Spleen (tissue), 11 donors: Measurements from ENCODE around the gene DNAJB13. TPM values are rescaled to one million over a fixed set of nuclear protein-coding genes. Genes with fewer than 3 reads are reported as not detected.
A peak's percentile ranks its signal among the peaks of the same experiment; 100 is the strongest.

ENCODE experiments used
- DNase-seq: peaks from one replicate; pipeline ENCODE4 v3.0.0-alpha.2; 2020
- H3K27ac ChIP-seq, 8 donors: fragments of 200-600 bp; sonication (generic) in 7 of 8; 1 replicate in 4 of 8; 2 replicates in 4 of 8; pipeline versions ENCODE4 v1.5.0 to v1.8.0; 2016 to 2021; ENCODE audit warnings: inconsistent platforms in 4 of 8, mild to moderate bottlenecking in 4 of 8, moderate library complexity in 1 of 8
- H3K27me3 ChIP-seq, 7 donors: fragments of 200-600 bp; sonication (generic) in 6 of 7; replicated peaks in 1 of 7; 1 replicate in 4 of 7; 2 replicates in 3 of 7; pipeline versions ENCODE4 v1.5.0 to v1.8.0; 2016 to 2021; ENCODE audit warnings: inconsistent platforms in 3 of 7, mild to moderate bottlenecking in 1 of 7
- H3K36me3 ChIP-seq, 6 donors: fragments of 200-600 bp; sonication (generic) in 5 of 6; 1 replicate in 4 of 6; 2 replicates in 2 of 6; pipeline versions ENCODE4 v1.5.0 to v1.8.0; 2016 to 2021; ENCODE audit warnings: inconsistent platforms in 2 of 6
- H3K4me1 ChIP-seq, 6 donors: fragments of 200-600 bp; sonication (generic) in 5 of 6; 1 replicate in 3 of 6; 2 replicates in 3 of 6; pipeline versions ENCODE4 v1.5.0 to v1.8.0; 2016 to 2021; ENCODE audit warnings: inconsistent platforms in 3 of 6
- H3K4me3 ChIP-seq, 8 donors: fragments of 200-600 bp; sonication (generic) in 7 of 8; 1 replicate in 4 of 8; 2 replicates in 4 of 8; pipeline versions ENCODE4 v1.5.0 to v1.8.0; 2016 to 2021; ENCODE audit warnings: inconsistent platforms in 4 of 8, mild to moderate bottlenecking in 4 of 8, moderate library complexity in 2 of 8
- H3K9me3 ChIP-seq, 8 donors: fragments of 200-600 bp; sonication (generic) in 7 of 8; 1 replicate in 4 of 8; 2 replicates in 4 of 8; pipeline versions ENCODE4 v1.5.0 to v1.8.0; 2016 to 2021; ENCODE audit warnings: inconsistent platforms in 4 of 8
- POLR2A ChIP-seq, 3 donors: fragments of 450-650 bp; IDR thresholded peaks; one replicate each; pipeline ENCODE4 v1.5.1; 2017; ENCODE audit warnings: antibody characterized with exemption in 3 of 3, mild to moderate bottlenecking in 1 of 3
- POLR2AphosphoS5 ChIP-seq, 3 donors: sonication (generic); formaldehyde crosslinking; IDR thresholded peaks; one replicate each; pipeline ENCODE4 v1.5.1; 2017; ENCODE audit warnings: antibody characterized with exemption in 3 of 3
- WGBS, 5 donors: extraction: QIAGEN DNeasy Blood & Tissue Kit in 3 of 5; methylation state at CpG; one replicate each; pipeline versions ENCODE4 v1.1.5 to v1.1.7; 2013 to 2018; 5-methylcytosine and 5-hydroxymethylcytosine counted together
- intact Hi-C: fragments of 100-400 bp; cut with DNase I; formaldehyde crosslinking; loops from one replicate; pipeline ENCODE4 v1.15.0; 2023; ENCODE audit warnings: low total_unique reads
- polyA plus RNA-seq, 3 donors: library from polyadenylated mRNA; stranded (reverse); fragments of 200-250 nt; gene quantifications; one replicate each; pipeline ENCODE4 v1.2.1, GENCODE V29; 2013
- total RNA-seq, 7 donors: library from RNA; depleted of rRNA in 3 of 7; stranded (reverse); fragments of >200 nt in 3 of 7; fragmentation: NEBNext Ultra II Directional in 4 of 7; extraction: Animal tissue kit (Norgen Biotek cat#: 25700) in 4 of 7; gene quantifications; one replicate each; pipeline versions ENCODE4 v1.1.0 to v1.2.1, GENCODE V29; 2016 to 2021
- TF ChIP-seq, protein P1 (sequence below), 11 experiments: fragments of 200-600 bp in 7 of 11; fragments of 450-650 bp in 4 of 11; sonication (generic) in 4 of 11; IDR thresholded peaks in 8 of 11; conservative IDR thresholded peaks in 3 of 11; 1 replicate in 7 of 11; 2 replicates in 4 of 11; pipeline versions ENCODE4 v1.4.0 to v1.8.0; 2016 to 2021; ENCODE audit warnings: antibody characterized with exemption in 11 of 11, inconsistent platforms in 4 of 11, mild to moderate bottlenecking in 1 of 11
- donor health status: healthy with polysubstance abuse.
- donor health status: DM: no; HTN: no; CAD: no; lungs with moderate emphysema.
- donor health status: DM: no; HTN: no; CAD: no.
- donor health status: Bipolar disorder and iron deficiency.
- donor health status: healthy.
- donor health status: DM: no; HTN: no; CAD: no.
- donor health status: DM: yes; HTN: yes; CAD: no.

Gene DNAJB13
- total and polyA plus RNA-seq, 10 donors: 0.04 to 0.32 (median 0.06) TPM; not detected in 7

DNA sequence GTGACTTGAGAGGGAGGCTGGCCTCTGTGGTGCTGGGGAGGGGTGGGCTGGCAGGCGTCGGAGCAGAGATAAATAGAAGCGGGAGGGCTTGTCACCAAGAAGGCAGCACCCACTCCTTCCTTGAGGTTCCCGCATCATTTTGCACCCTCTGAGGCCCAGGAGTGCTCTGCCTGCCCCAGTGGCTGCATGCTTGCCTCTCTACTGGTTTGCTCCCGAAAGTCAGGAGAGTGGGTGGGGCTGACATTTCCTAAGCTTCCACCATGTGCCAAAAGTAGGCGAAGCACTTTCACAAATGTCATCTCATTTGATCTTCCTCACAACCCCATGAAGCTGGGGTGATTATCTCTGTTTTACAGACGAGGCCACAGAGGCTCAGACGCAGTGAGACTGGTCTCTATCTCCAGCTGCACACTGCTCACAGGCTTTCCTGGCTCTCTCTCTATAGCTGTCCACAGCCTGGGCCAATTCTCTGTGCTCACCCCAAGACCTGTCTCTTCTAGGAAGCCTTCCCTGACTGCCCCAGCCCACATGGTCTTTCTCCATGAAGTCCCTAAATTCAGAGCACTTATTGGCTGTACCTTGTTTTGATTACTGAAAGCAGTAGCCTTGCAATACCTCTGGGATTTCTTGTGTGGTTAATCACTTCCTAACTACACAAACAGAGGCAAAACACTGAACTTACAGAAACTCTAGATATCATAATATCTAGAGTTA is 60.7 kb downstream of the DNAJB13 start:
- Histone ChIP-seq H3K36me3 (peaks cover 0 to 52% (median 0%) of the 10 kb centered on the region in 6 donors), H3K9me3 (no peaks in the 10 kb centered on the region), H3K4me1 (peaks cover 5 to 83% (median 40%) of the 10 kb centered on the region in 6 donors), H3K4me3 (no peak overlapping the region), H3K27me3 (no peaks in the 10 kb centered on the region), H3K27ac (peak overlapping the region in 4 of 8 donors; percentile 13 to 56 (median 32))
- 63 to 88% (median 79%) methylated on average over 8 of the region's 8 CpGs for WGBS, 5 donors
- no peak for TF ChIP-seq POLR2A (IDR thresholded peaks at IDR 0.05)
- no peak for TF ChIP-seq POLR2AphosphoS5 (IDR thresholded peaks at IDR 0.05)
- TF ChIP-seq, protein P1, sequence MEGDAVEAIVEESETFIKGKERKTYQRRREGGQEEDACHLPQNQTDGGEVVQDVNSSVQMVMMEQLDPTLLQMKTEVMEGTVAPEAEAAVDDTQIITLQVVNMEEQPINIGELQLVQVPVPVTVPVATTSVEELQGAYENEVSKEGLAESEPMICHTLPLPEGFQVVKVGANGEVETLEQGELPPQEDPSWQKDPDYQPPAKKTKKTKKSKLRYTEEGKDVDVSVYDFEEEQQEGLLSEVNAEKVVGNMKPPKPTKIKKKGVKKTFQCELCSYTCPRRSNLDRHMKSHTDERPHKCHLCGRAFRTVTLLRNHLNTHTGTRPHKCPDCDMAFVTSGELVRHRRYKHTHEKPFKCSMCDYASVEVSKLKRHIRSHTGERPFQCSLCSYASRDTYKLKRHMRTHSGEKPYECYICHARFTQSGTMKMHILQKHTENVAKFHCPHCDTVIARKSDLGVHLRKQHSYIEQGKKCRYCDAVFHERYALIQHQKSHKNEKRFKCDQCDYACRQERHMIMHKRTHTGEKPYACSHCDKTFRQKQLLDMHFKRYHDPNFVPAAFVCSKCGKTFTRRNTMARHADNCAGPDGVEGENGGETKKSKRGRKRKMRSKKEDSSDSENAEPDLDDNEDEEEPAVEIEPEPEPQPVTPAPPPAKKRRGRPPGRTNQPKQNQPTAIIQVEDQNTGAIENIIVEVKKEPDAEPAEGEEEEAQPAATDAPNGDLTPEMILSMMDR (IDR thresholded peaks at IDR 0.05 in 8 of 11, conservative IDR thresholded peaks at IDR 0.05 in 3 of 11): no peak
- no peak for DNase-seq
- intact Hi-C loops: no loop called here

DNA sequence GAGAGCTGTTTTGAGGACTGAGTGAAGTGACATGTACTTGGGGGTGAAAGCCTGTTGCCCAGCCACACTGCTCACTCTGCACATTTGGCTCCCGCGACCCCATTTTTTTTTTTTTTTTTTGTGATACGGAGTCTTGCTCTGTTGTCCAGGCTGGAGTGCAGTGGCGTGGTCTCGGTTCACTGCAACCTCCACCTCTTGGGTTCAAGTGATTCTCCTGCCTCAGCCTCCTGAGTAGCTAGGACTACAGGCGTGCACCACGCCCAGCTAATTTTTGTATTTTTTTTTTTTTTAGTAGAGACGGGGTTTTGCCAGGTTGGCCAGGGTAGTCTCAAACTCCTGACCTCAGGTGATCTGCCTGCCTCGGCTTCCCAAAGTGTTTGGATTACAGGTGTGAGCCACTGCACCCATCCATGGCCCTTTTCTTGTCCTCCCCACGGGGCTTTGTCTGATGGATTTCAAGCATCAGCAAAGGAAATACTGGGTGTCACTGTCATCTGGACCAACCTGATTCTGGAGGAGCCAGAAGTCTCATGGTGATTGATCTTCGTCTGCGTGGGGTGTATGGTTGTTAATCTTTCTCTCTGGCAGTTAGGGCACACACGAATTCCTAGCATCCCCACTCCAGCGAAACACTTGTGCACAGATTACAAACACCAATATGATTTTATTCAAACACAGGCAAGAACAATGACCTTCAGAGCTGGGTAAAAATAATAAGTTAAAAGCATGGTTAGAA is 61.4 kb downstream of the DNAJB13 start:
- no peak for DNase-seq
- H3K27me3 ChIP-seq: no peaks in the 10 kb centered on the region
- peak overlapping the region in 3 of 8 donors; percentile 21 to 56 (median 37) for H3K27ac ChIP-seq
- no peak overlapping the region for H3K4me3 ChIP-seq
- no peaks in the 10 kb centered on the region for H3K9me3 ChIP-seq
- whole genome bisulfite sequencing, 5 donors: 84 to 93% (median 89%) methylated on average over 14 of the region's 14 CpGs
- TF ChIP-seq POLR2A (IDR thresholded peaks at IDR 0.05): no peak
- intact Hi-C loops: no loop called here
- peaks cover 5 to 80% (median 40%) of the 10 kb centered on the region in 6 donors for H3K4me1 ChIP-seq
- H3K36me3 ChIP-seq: peaks cover 0 to 59% (median 0%) of the 10 kb centered on the region in 6 donors

DNA sequence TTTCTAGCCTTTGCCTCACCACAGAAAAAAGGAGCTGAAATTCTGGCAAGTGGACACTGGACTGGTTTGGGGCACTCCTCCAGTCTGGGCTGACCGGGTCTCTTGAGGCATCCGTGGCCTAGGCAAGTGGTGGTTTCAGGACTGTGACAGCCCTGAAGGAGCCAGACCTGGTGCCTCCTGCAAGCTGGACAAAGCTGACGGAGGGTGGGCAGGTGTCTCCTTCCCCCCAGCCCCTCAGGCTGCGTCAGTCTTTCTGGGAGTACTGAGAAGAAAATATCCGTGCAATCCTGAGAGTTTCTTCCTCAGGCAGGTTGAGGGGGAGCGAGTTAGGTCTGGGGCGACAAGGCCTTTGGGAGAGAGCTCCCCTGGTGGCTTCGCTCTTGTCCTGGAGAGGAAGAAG is 62.3 kb downstream of the DNAJB13 start:
- Histone ChIP-seq H3K27ac (peak overlapping the region in 1 of 8 donors; percentile 46), H3K36me3 (peaks cover 0 to 68% (median 0%) of the 10 kb centered on the region in 6 donors), H3K4me3 (no peak overlapping the region), H3K9me3 (no peaks in the 10 kb centered on the region), H3K27me3 (no peaks in the 10 kb centered on the region), H3K4me1 (peaks cover 5 to 82% (median 42%) of the 10 kb centered on the region in 6 donors)
- TF ChIP-seq POLR2A (IDR thresholded peaks at IDR 0.05): no peak
- TF ChIP-seq, protein P1 (IDR thresholded peaks at IDR 0.05 in 8 of 11, conservative IDR thresholded peaks at IDR 0.05 in 3 of 11): no peak
- no peak for TF ChIP-seq POLR2AphosphoS5 (IDR thresholded peaks at IDR 0.05)
- WGBS, 5 donors: 94 to 99% (median 97%) methylated on average over 7 to 8 of the region's 8 CpGs
- intact Hi-C loops: no loop called here
- no peak for DNase-seq

DNA sequence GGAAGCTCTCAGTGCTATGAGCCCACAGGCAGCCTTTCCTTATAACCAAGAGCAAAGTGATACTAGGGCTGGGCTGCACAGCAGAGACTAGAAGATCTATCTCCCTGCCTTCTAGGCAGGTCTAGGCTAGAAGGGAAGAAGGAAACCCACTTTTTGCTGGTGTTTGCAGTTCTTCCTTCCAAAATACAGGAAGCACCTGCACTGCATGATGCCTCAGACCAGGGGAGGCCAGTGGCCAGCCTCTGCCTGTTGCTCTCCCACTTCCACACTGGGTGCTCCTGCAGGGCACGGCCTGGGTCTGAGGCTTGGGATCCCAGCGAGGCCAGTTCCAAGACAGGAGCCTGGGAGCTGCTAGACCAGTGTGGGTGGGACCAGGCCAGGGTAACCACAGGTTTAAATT is 64.1 kb downstream of the DNAJB13 start:
- peaks cover 15 to 82% (median 52%) of the 10 kb centered on the region in 6 donors for H3K4me1 ChIP-seq
- 41 to 65% (median 48%) methylated on average over 2 of the region's 2 CpGs for WGBS, 5 donors
- DNase-seq: no peak
- peaks cover 0 to 72% (median 0%) of the 10 kb centered on the region in 6 donors for H3K36me3 ChIP-seq
- H3K27me3 ChIP-seq: no peaks in the 10 kb centered on the region
- TF ChIP-seq, protein P1 (IDR thresholded peaks at IDR 0.05 in 8 of 11, conservative IDR thresholded peaks at IDR 0.05 in 3 of 11): no peak
- TF ChIP-seq POLR2A (IDR thresholded peaks at IDR 0.05): no peak
- TF ChIP-seq POLR2AphosphoS5 (IDR thresholded peaks at IDR 0.05): peak; percentile 37 to 48 (median 43)
- intact Hi-C loops: no loop called here
- no peaks in the 10 kb centered on the region for H3K9me3 ChIP-seq
- no peak overlapping the region for H3K4me3 ChIP-seq
- H3K27ac ChIP-seq: peak overlapping the region in 2 of 8 donors; percentile 16 to 47
